H1 (cell line): ENCODE data around the gene SLC10A2. TPM values are rescaled to one million over a fixed set of nuclear protein-coding genes. Genes with fewer than 3 reads are reported as not detected.

Experiments
- CTCF ChIA-PET: fragments of 300-600 bp; sonication (Branson Sonifier 250); formaldehyde crosslinking; loops from one replicate; lab custom pipeline; 2021; ENCODE audit not compliant: partially characterized antibody; lab: Charles Lee
- POLR2A ChIA-PET: fragments of 300-600 bp; sonication (Branson Sonifier 250); formaldehyde crosslinking; loops from one replicate; lab custom pipeline; 2021; ENCODE audit warnings: inconsistent platforms; ENCODE audit not compliant: partially characterized antibody; lab: Charles Lee
- DNase-seq, 2 experiments: peaks; one replicate each; pipeline versions ENCODE4 v3.0.0 to v3.0.0-alpha.2; 2010 to 2022; ENCODE audit warnings: low spot score in 2 of 2, low read depth in 1 of 2, mixed read lengths in 1 of 2
- FAIRE-seq: peaks from 2 replicates; lab custom pipeline; 2011; peaks lifted over from hg19 to GRCh38; lab: Jason Lieb, UNC
- H2AFZ ChIP-seq: 2 replicates; pipeline ENCODE4 v1.8.1; 2012; ENCODE audit warnings: low read length, inconsistent platforms
- H2AK5ac ChIP-seq: 2 replicates; pipeline ENCODE4 v1.6.1; 2013; ENCODE audit warnings: low read depth, low read length
- H2BK120ac ChIP-seq: replicated peaks from 2 replicates; pipeline ENCODE3; 2013; ENCODE audit warnings: low read depth, low read length, inconsistent platforms
- H2BK12ac ChIP-seq: 2 replicates; pipeline ENCODE4 v1.6.1; 2013; ENCODE audit warnings: low read depth, low read length
- H2BK15ac ChIP-seq: 2 replicates; pipeline ENCODE4 v1.6.1; 2013; ENCODE audit warnings: low read length
- H2BK20ac ChIP-seq: 2 replicates; pipeline ENCODE4 v1.6.1; 2013; ENCODE audit warnings: low read length
- H2BK5ac ChIP-seq: 2 replicates; pipeline ENCODE4 v1.6.1; 2013; ENCODE audit warnings: low read depth, low read length
- H3K14ac ChIP-seq: 2 replicates; pipeline ENCODE4 v1.6.1; 2013; ENCODE audit warnings: inconsistent platforms; ENCODE audit not compliant: insufficient read length
- H3K18ac ChIP-seq: 2 replicates; pipeline ENCODE4 v1.6.1; 2013; ENCODE audit warnings: low read length; ENCODE audit errors: extremely low read depth
- H3K23ac ChIP-seq: 2 replicates; pipeline ENCODE4 v1.6.1; 2013; ENCODE audit warnings: inconsistent platforms; ENCODE audit not compliant: insufficient read length
- H3K23me2 ChIP-seq: 2 replicates; pipeline ENCODE4 v1.6.1; 2013; ENCODE audit warnings: low read depth, low read length
- H3K27ac ChIP-seq: 2 replicates; pipeline ENCODE4 v1.6.1; 2011; ENCODE audit warnings: low read depth, low read length, inconsistent platforms
- H3K27me3 ChIP-seq, 4 experiments: replicated peaks in 1 of 4; 1 replicate in 1 of 4; 2 replicates in 3 of 4; pipeline versions ENCODE4 v1.6.1 to v1.8.1; 2011 to 2013; ENCODE audit warnings: low read length in 3 of 4, mild to moderate bottlenecking in 3 of 4, inconsistent platforms in 2 of 4, mixed read lengths in 2 of 4, moderate library complexity in 1 of 4; ENCODE audit not compliant: control insufficient read depth in 3 of 4, insufficient read depth in 3 of 4; ENCODE audit errors: extremely low read depth in 1 of 4
- H3K36me3 ChIP-seq, 4 experiments: 2 replicates each; pipeline versions ENCODE4 v1.6.1 to v1.8.1; 2011 to 2013; ENCODE audit warnings: mild to moderate bottlenecking in 4 of 4, low read length in 3 of 4, moderate library complexity in 2 of 4, control low read depth in 1 of 4, inconsistent platforms in 1 of 4; ENCODE audit not compliant: insufficient read depth in 4 of 4, control insufficient read depth in 2 of 4
- H3K4ac ChIP-seq: replicated peaks from 2 replicates; pipeline ENCODE3; 2013; ENCODE audit warnings: low read length, low read depth, mixed read lengths, inconsistent platforms; ENCODE audit not compliant: insufficient read length
- H3K4me1 ChIP-seq, 4 experiments: replicated peaks in 1 of 4; 1 replicate in 1 of 4; 2 replicates in 3 of 4; pipeline versions ENCODE4 v1.6.1 to v1.8.1; 2011 to 2013; ENCODE audit warnings: low read length in 3 of 4, inconsistent platforms in 2 of 4, mixed read lengths in 1 of 4; ENCODE audit not compliant: insufficient read depth in 4 of 4, control insufficient read depth in 3 of 4
- H3K4me2 ChIP-seq, 2 experiments: 2 replicates each; pipeline versions ENCODE4 v1.6.1 to v1.8.1; 2011 to 2013; ENCODE audit warnings: low read depth in 2 of 2, low read length in 2 of 2, control low read depth in 1 of 2, inconsistent platforms in 1 of 2, mild to moderate bottlenecking in 1 of 2; ENCODE audit not compliant: insufficient read depth in 1 of 2
- H3K4me3 ChIP-seq, 4 experiments: fragments of 200-600, 300-600 bp in 1 of 4; sonication (generic), shearing (Covaris generic), sonication (Bioruptor Twin) in 1 of 4; 2 replicates each; pipeline versions ENCODE4 v1.5.1 to v1.8.1; 2011 to 2016; ENCODE audit warnings: low read length in 4 of 4, low read depth in 3 of 4, control low read depth in 2 of 4, inconsistent platforms in 2 of 4, mild to moderate bottlenecking in 2 of 4, mixed read lengths in 1 of 4, moderate library complexity in 1 of 4; ENCODE audit not compliant: insufficient read depth in 2 of 4; ENCODE audit errors: extremely low read depth in 1 of 4
- H3K56ac ChIP-seq: replicated peaks from 2 replicates; pipeline ENCODE3; 2013; ENCODE audit warnings: low read depth, mild to moderate bottlenecking, mixed read lengths, low read length, inconsistent platforms; ENCODE audit not compliant: insufficient read length
- H3K79me1 ChIP-seq: 2 replicates; pipeline ENCODE4 v1.6.1; 2013; ENCODE audit warnings: low read depth, low read length, control low read depth
- H3K79me2 ChIP-seq, 2 experiments: 2 replicates each; pipeline versions ENCODE4 v1.6.1 to v1.8.1; 2012 to 2013; ENCODE audit warnings: low read length in 2 of 2, mild to moderate bottlenecking in 2 of 2, inconsistent platforms in 1 of 2; ENCODE audit not compliant: insufficient read depth in 2 of 2, control insufficient read depth in 1 of 2
- H3K9ac ChIP-seq, 4 experiments: replicated peaks in 1 of 4; 1 replicate in 1 of 4; 2 replicates in 3 of 4; pipeline versions ENCODE4 v1.6.1 to v1.8.1; 2011 to 2013; ENCODE audit warnings: low read depth in 3 of 4, low read length in 3 of 4, control low read depth in 2 of 4, mild to moderate bottlenecking in 2 of 4, moderate library complexity in 2 of 4, inconsistent platforms in 1 of 4; ENCODE audit errors: extremely low read depth in 1 of 4
- H3K9me3 ChIP-seq, 2 experiments: 2 replicates each; pipeline versions ENCODE4 v1.6.1 to v1.8.1; 2012 to 2013; ENCODE audit warnings: mild to moderate bottlenecking in 2 of 2, moderate library complexity in 2 of 2, control low read depth in 1 of 2, inconsistent platforms in 1 of 2, low read depth in 1 of 2, low read length in 1 of 2, mixed read lengths in 1 of 2; ENCODE audit not compliant: insufficient read depth in 2 of 2
- H4K20me1 ChIP-seq, 2 experiments: replicated peaks in 1 of 2; 2 replicates each; pipeline versions ENCODE3 to v1.8.1; 2011 to 2013; ENCODE audit warnings: inconsistent platforms in 2 of 2, low read length in 2 of 2, mild to moderate bottlenecking in 1 of 2; ENCODE audit not compliant: insufficient read depth in 2 of 2, control insufficient read depth in 1 of 2
- H4K5ac ChIP-seq: 2 replicates; pipeline ENCODE4 v1.6.1; 2013; ENCODE audit warnings: low read length, low read depth, mixed read lengths, inconsistent platforms; ENCODE audit not compliant: insufficient read length
- H4K8ac ChIP-seq: 2 replicates; pipeline ENCODE4 v1.8.0; 2013; ENCODE audit warnings: mild to moderate bottlenecking, moderate library complexity, low read length, inconsistent platforms; ENCODE audit not compliant: insufficient read depth; ENCODE audit errors: extremely low read depth
- H4K91ac ChIP-seq: replicated peaks from 2 replicates; pipeline ENCODE3; 2013; ENCODE audit warnings: low read length, mixed read lengths, inconsistent platforms; ENCODE audit not compliant: insufficient read length
- CBX5 ChIP-seq: fragments of 300-800, 300-1000 bp; sonication (generic); IDR thresholded peaks from 2 replicates; pipeline ENCODE4 v1.7.1; 2016; ENCODE audit warnings: antibody characterized with exemption, low read length, low read depth
- CEBPB ChIP-seq: IDR thresholded peaks from 2 replicates; pipeline ENCODE4 v1.6.1; 2012; ENCODE audit warnings: low read depth, low read length
- CTCF ChIP-seq, 3 experiments: IDR thresholded peaks; 1 replicate in 2 of 3; 2 replicates in 1 of 3; pipeline versions ENCODE4 v1.5.1 to v1.6.1; 2011; ENCODE audit warnings: low read length in 3 of 3, mild to moderate bottlenecking in 3 of 3, inconsistent platforms in 2 of 3, low read depth in 1 of 3, moderate library complexity in 1 of 3; ENCODE audit not compliant: insufficient read depth in 1 of 3; ENCODE audit errors: control extremely low read depth in 1 of 3
- RFX5 ChIP-seq: IDR thresholded peaks from 2 replicates; pipeline ENCODE4 v1.6.1; 2011; ENCODE audit warnings: low read depth, low read length, improper control_type of control experiment, borderline replicate concordance
- SP1 ChIP-seq: IDR thresholded peaks from 2 replicates; pipeline ENCODE4 v1.6.1; 2011; ENCODE audit warnings: low read depth, low read length
- SRF ChIP-seq: IDR thresholded peaks from 2 replicates; pipeline ENCODE4 v1.6.1; 2011; ENCODE audit warnings: mild to moderate bottlenecking, low read depth, low read length, moderate library complexity
- TAF1 ChIP-seq: IDR thresholded peaks from 2 replicates; pipeline ENCODE4 v1.6.1; 2011; ENCODE audit warnings: mild to moderate bottlenecking, low read depth, low read length
- YY1 ChIP-seq: IDR thresholded peaks from 2 replicates; pipeline ENCODE4 v1.6.1; 2011; ENCODE audit warnings: low read depth, mild to moderate bottlenecking, low read length
- WGBS, 2 experiments: shearing (Covaris generic) in 1 of 2; methylation state at CpG; one replicate each; pipeline versions ENCODE4 v1.1.6 to v1.1.7; 2013 to 2015; ENCODE audit warnings: low lambda C conversion rate in 2 of 2, mixed read lengths in 2 of 2, inconsistent platforms in 1 of 2, low coverage in 1 of 2, missing lambda C conversion rate in 1 of 2; ENCODE audit not compliant: insufficient replicate concordance in 2 of 2, insufficient coverage in 1 of 2, insufficient read length in 1 of 2; ENCODE audit errors: extremely low coverage in 1 of 2, missing lambda C conversion rate in 1 of 2; 5-methylcytosine and 5-hydroxymethylcytosine counted together
- polyA plus RNA-seq, 7 experiments: library from polyadenylated mRNA; depleted of rRNA in 3 of 7; stranded (reverse) in 5 of 7; unstranded in 2 of 7; fragments of >200 nt in 5 of 7; fragments of 200-250 nt in 2 of 7; gene quantifications; 1 replicate in 5 of 7; 2 replicates in 1 of 7; 4 replicates in 1 of 7; pipeline versions ENCODE4 v1.2.1 to v1.2.3, GENCODE V29; 2011 to 2013; ENCODE audit warnings: missing spikeins in 2 of 7, mixed read lengths in 2 of 7
- total RNA-seq: library from RNA; stranded (reverse); fragmentation: NEBNext Ultra II Directional; extraction: Animal tissue kit (Norgen Biotek cat#: 25700); gene quantifications from 2 replicates; pipeline ENCODE4 v1.2.1, GENCODE V29; 2021

SLC10A2 gene
- total and polyA plus RNA-seq, 2 of the 8 experiments (the other 6 are each of a cell fraction or from before 2014, with no cell fraction given), result not detected

DNA sequence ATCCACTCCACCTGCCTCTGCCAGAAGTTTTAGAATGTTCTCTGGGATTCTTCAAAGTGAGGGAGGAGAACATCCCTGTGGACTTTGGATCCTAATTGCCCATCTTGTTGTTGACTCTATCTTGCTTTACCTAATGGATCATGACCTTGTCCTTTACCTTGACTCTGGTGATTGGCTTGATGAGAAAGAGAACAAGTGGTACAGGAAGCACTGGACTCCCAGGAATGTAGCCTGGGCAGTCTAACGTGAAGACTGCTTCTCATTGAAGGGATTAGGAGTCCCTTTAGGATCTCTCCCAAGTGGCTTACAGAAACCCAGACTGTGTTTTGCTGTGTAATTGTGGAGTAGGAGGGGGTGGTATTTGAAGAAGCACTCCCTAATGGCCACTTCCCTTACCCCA, 63.9 kb downstream of the SLC10A2 start:
- H3K36me3 ChIP-seq, result no peaks in the 10 kb centered on the region
- H2BK5ac ChIP-seq, result no peak overlapping the region
- DNase-seq (no peak), FAIRE-seq (no peak)
- no peak overlapping the region for H4K91ac ChIP-seq
- H3K14ac ChIP-seq, result no peak overlapping the region
- H3K79me2 ChIP-seq, result no peaks in the 10 kb centered on the region
- H2BK120ac ChIP-seq, result no peak overlapping the region
- no peak overlapping the region for H3K4me2 ChIP-seq
- H3K23ac ChIP-seq, result no peak overlapping the region
- no peak overlapping the region for H3K9ac ChIP-seq
- H3K4me3 ChIP-seq, result no peak overlapping the region
- no peak overlapping the region for H2BK12ac ChIP-seq
- no peaks in the 10 kb centered on the region for H3K9me3 ChIP-seq
- TF ChIP-seq CTCF (IDR thresholded peaks at IDR 0.05; ENCODE audit: control extremely low read depth in 1 of 3, insufficient read depth in 1 of 3, low read depth in 1 of 3, low read length in 3 of 3) (no peak), SP1 (no peak), TAF1 (no peak), YY1 (no peak), RFX5 (no peak), CBX5 (no peak), CEBPB (no peak), SRF (no peak)
- H4K5ac ChIP-seq, result no peak overlapping the region
- H4K8ac ChIP-seq, result no peak overlapping the region
- H4K20me1 ChIP-seq, result no peaks in the 10 kb centered on the region
- H2AK5ac ChIP-seq, result no peak overlapping the region
- no peak overlapping the region for H3K56ac ChIP-seq
- no peaks in the 10 kb centered on the region for H3K4me1 ChIP-seq
- no peak overlapping the region for H3K18ac ChIP-seq
- CTCF ChIA-PET, result no interaction called here
- no peak overlapping the region for H2AFZ ChIP-seq
- 45% methylated on average over 1 of the region's 1 CpG; no CpG with 5 or more reads in 1 of the 2 experiments for WGBS, 2 experiments
- no peak overlapping the region for H3K27ac ChIP-seq
- H3K23me2 ChIP-seq, result no peaks in the 10 kb centered on the region
- H3K79me1 ChIP-seq, result no peaks in the 10 kb centered on the region
- peaks cover 0 to 1% (median 0%) of the 10 kb centered on the region in 4 experiments; a peak in 1 of 7 replicates for H3K27me3 ChIP-seq
- no peak overlapping the region for H3K4ac ChIP-seq
- POLR2A ChIA-PET, result no interaction called here
- no peak overlapping the region for H2BK20ac ChIP-seq
- H2BK15ac ChIP-seq, result no peak overlapping the region
